HepG2 (cell line): ENCODE measurements around the gene SCAI. TPM values are rescaled to one million over a fixed set of nuclear protein-coding genes. Genes with fewer than 3 reads are reported as not detected.

Source experiments
- ARHGAP35 ChIP-seq: sonication (generic); formaldehyde crosslinking; IDR thresholded peaks from 2 replicates; pipeline ENCODE4 v1.9.0; 2022; ENCODE audit warnings: mild to moderate bottlenecking, inconsistent platforms, moderate library complexity, missing genetic modification reagents, borderline replicate concordance
- ELF4 ChIP-seq: sonication (generic); formaldehyde crosslinking; IDR thresholded peaks from 2 replicates; pipeline ENCODE4 v1.5.0; 2020; ENCODE audit warnings: missing genetic modification reagents, mild to moderate bottlenecking, moderate library complexity, borderline replicate concordance
- FOXC1 ChIP-seq: sonication (generic); formaldehyde crosslinking; IDR thresholded peaks from 2 replicates; pipeline ENCODE4 v1.8.0; 2022; ENCODE audit warnings: mild to moderate bottlenecking, missing genetic modification reagents, borderline replicate concordance
- HBP1 ChIP-seq: IDR thresholded peaks from 2 replicates; pipeline ENCODE4 v1.6.1; 2016; ENCODE audit warnings: low read depth, control low read depth
- HES4 ChIP-seq: sonication (generic); formaldehyde crosslinking; IDR thresholded peaks from 2 replicates; pipeline ENCODE4 v1.9.0; 2021; ENCODE audit warnings: mild to moderate bottlenecking, missing genetic modification reagents, borderline replicate concordance
- NRL ChIP-seq: sonication (generic); formaldehyde crosslinking; IDR thresholded peaks from 2 replicates; pipeline ENCODE4 v1.5.0; 2020; ENCODE audit warnings: missing genetic modification reagents, mild to moderate bottlenecking, moderate library complexity, borderline replicate concordance
- PTBP1 ChIP-seq: fragments of 200-400 bp; formaldehyde crosslinking; IDR thresholded peaks from 2 replicates; pipeline ENCODE4 v1.6.1; 2018; ENCODE audit warnings: low read length, low read depth; ENCODE audit not compliant: poor library complexity, severe bottlenecking
- REXO4 ChIP-seq: sonication (generic); formaldehyde crosslinking; IDR thresholded peaks from 2 replicates; pipeline ENCODE4 v1.8.0; 2022; ENCODE audit warnings: missing genetic modification reagents, mild to moderate bottlenecking, borderline replicate concordance
- SNAPC2 ChIP-seq: sonication (generic); formaldehyde crosslinking; IDR thresholded peaks from 2 replicates; pipeline ENCODE4 v1.8.1; 2022; ENCODE audit warnings: mild to moderate bottlenecking, missing genetic modification reagents
- SOX13 ChIP-seq, 3 experiments: fragments of 450-650 bp in 1 of 3; sonication (generic) in 1 of 3; formaldehyde crosslinking in 1 of 3; IDR thresholded peaks in 2 of 3; conservative IDR thresholded peaks in 1 of 3; 2 replicates each; pipeline versions ENCODE4 v1.5.0 to v1.6.1; 2016 to 2020; ENCODE audit warnings: antibody characterized with exemption in 1 of 3, mild to moderate bottlenecking in 1 of 3, missing compliant biosample characterization in 1 of 3, missing genetic modification reagents in 1 of 3, moderate library complexity in 1 of 3
- THAP11 ChIP-seq: IDR thresholded peaks from 2 replicates; pipeline ENCODE4 v1.6.1; 2016; ENCODE audit warnings: missing biosample characterization, missing genetic modification reagents
- ZFP90 ChIP-seq: sonication (generic); formaldehyde crosslinking; IDR thresholded peaks from 2 replicates; pipeline ENCODE4 v1.8.0; 2022; ENCODE audit warnings: missing genetic modification reagents, mild to moderate bottlenecking, inconsistent platforms, borderline replicate concordance
- ZNF143 ChIP-seq: sonication (generic); formaldehyde crosslinking; IDR thresholded peaks from 2 replicates; pipeline ENCODE4 v1.4.0; 2020; ENCODE audit warnings: missing genetic modification reagents
- ZNF333 ChIP-seq: sonication (generic); formaldehyde crosslinking; IDR thresholded peaks from 2 replicates; pipeline ENCODE4 v1.4.0; 2020; ENCODE audit warnings: mild to moderate bottlenecking, missing genetic modification reagents, borderline replicate concordance
- ZNF460 ChIP-seq: sonication (generic); formaldehyde crosslinking; IDR thresholded peaks from 2 replicates; pipeline ENCODE4 v1.5.1; 2020; ENCODE audit warnings: missing genetic modification reagents, mild to moderate bottlenecking, borderline replicate concordance
- ZNF558 ChIP-seq: sonication (generic); formaldehyde crosslinking; IDR thresholded peaks from 2 replicates; pipeline ENCODE4 v1.9.0; 2022; ENCODE audit warnings: mild to moderate bottlenecking, missing genetic modification reagents, borderline replicate concordance
- ZNF577 ChIP-seq: sonication (generic); formaldehyde crosslinking; IDR thresholded peaks from 2 replicates; pipeline ENCODE4 v1.4.0; 2020; ENCODE audit warnings: mild to moderate bottlenecking, low read depth, missing genetic modification reagents, borderline replicate concordance
- ZNF782 ChIP-seq: sonication (generic); formaldehyde crosslinking; IDR thresholded peaks from 2 replicates; pipeline ENCODE4 v1.4.0; 2020; ENCODE audit warnings: missing genetic modification reagents, mild to moderate bottlenecking, borderline replicate concordance
- ZSCAN31 ChIP-seq: sonication (generic); formaldehyde crosslinking; IDR thresholded peaks from 2 replicates; pipeline ENCODE4 v1.5.0; 2020; ENCODE audit warnings: low read depth, mild to moderate bottlenecking, missing genetic modification reagents
- polyA plus RNA-seq, 8 experiments: library from polyadenylated mRNA; depleted of rRNA in 3 of 8; stranded (reverse) in 7 of 8; unstranded in 1 of 8; fragments of >200 nt; fragmentation: Illumina TruSeq in 4 of 8; extraction: Trizol in 4 of 8; gene quantifications; 2 replicates each; pipeline versions ENCODE4 v1.2.1 to v1.2.3, GENCODE V29; 2011 to 2016; ENCODE audit warnings: low read depth in 4 of 8, missing spikeins in 1 of 8, mixed read lengths in 1 of 8; ENCODE audit not compliant: insufficient read depth in 1 of 8
- total RNA-seq, 5 experiments: library from RNA; depleted of rRNA; stranded (reverse); fragments of >200 nt; fragmentation: Illumina TruSeq; extraction: Trizol; gene quantifications; 2 replicates each; pipeline ENCODE4 v1.2.3, GENCODE V29; 2016; ENCODE audit warnings: low read depth in 1 of 5
- TF ChIP-seq, protein P1 (sequence below): sonication (generic); formaldehyde crosslinking; IDR thresholded peaks from 2 replicates; pipeline ENCODE4 v1.4.0; 2020; ENCODE audit warnings: missing genetic modification reagents
- TF ChIP-seq, protein P2 (sequence below): sonication (generic); formaldehyde crosslinking; IDR thresholded peaks from 2 replicates; pipeline ENCODE4 v1.4.0; 2020; ENCODE audit warnings: missing genetic modification reagents

SCAI gene
- total and polyA plus RNA-seq, 2 of the 13 experiments (the other 11 are each of a cell fraction or from before 2014, with no cell fraction given), result 4.4 to 8.4 TPM

- TF ChIP-seq, protein P1, sequence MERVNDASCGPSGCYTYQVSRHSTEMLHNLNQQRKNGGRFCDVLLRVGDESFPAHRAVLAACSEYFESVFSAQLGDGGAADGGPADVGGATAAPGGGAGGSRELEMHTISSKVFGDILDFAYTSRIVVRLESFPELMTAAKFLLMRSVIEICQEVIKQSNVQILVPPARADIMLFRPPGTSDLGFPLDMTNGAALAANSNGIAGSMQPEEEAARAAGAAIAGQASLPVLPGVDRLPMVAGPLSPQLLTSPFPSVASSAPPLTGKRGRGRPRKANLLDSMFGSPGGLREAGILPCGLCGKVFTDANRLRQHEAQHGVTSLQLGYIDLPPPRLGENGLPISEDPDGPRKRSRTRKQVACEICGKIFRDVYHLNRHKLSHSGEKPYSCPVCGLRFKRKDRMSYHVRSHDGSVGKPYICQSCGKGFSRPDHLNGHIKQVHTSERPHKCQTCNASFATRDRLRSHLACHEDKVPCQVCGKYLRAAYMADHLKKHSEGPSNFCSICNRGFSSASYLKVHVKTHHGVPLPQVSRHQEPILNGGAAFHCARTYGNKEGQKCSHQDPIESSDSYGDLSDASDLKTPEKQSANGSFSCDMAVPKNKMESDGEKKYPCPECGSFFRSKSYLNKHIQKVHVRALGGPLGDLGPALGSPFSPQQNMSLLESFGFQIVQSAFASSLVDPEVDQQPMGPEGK (CRISPR knock-in tag), result no peak; the same call in 1 of the 2 replicates
- TF ChIP-seq HBP1 (CRISPR knock-in tag), result no peak
- no peak for TF ChIP-seq ZNF558 (CRISPR knock-in tag)
- TF ChIP-seq ZSCAN31 (CRISPR knock-in tag), result no peak; the same call in 1 of the 2 replicates
- TF ChIP-seq NRL (CRISPR knock-in tag), result peak; percentile 78; the same call in 1 of the 2 replicates
- TF ChIP-seq ZFP90 (CRISPR knock-in tag), result no peak
- TF ChIP-seq SNAPC2 (CRISPR knock-in tag), result no peak
- TF ChIP-seq, protein P2, sequence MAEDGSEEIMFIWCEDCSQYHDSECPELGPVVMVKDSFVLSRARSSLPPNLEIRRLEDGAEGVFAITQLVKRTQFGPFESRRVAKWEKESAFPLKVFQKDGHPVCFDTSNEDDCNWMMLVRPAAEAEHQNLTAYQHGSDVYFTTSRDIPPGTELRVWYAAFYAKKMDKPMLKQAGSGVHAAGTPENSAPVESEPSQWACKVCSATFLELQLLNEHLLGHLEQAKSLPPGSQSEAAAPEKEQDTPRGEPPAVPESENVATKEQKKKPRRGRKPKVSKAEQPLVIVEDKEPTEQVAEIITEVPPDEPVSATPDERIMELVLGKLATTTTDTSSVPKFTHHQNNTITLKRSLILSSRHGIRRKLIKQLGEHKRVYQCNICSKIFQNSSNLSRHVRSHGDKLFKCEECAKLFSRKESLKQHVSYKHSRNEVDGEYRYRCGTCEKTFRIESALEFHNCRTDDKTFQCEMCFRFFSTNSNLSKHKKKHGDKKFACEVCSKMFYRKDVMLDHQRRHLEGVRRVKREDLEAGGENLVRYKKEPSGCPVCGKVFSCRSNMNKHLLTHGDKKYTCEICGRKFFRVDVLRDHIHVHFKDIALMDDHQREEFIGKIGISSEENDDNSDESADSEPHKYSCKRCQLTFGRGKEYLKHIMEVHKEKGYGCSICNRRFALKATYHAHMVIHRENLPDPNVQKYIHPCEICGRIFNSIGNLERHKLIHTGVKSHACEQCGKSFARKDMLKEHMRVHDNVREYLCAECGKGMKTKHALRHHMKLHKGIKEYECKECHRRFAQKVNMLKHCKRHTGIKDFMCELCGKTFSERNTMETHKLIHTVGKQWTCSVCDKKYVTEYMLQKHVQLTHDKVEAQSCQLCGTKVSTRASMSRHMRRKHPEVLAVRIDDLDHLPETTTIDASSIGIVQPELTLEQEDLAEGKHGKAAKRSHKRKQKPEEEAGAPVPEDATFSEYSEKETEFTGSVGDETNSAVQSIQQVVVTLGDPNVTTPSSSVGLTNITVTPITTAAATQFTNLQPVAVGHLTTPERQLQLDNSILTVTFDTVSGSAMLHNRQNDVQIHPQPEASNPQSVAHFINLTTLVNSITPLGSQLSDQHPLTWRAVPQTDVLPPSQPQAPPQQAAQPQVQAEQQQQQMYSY, result no peak
- no peak for TF ChIP-seq PTBP1
- TF ChIP-seq ZNF577 (CRISPR knock-in tag), result no peak
- no peak; the same call in none of the 2 replicates for TF ChIP-seq THAP11 (CRISPR knock-in tag)
- no peak for TF ChIP-seq REXO4
- no peak for TF ChIP-seq ELF4
- 0 out of 2 replicates have a peak, but pooled peaks have one; percentile 57 for TF ChIP-seq FOXC1
- TF ChIP-seq ZNF333 (CRISPR knock-in tag), result no peak
- no peak for TF ChIP-seq ZNF143 (CRISPR knock-in tag)
- TF ChIP-seq SOX13 (IDR thresholded peaks at IDR 0.05), result peak; percentile 92; the same call in 1 of the 2 replicates
- TF ChIP-seq SOX13 (CRISPR knock-in tag; conservative IDR thresholded peaks at IDR 0.05 in 1 of 2, IDR thresholded peaks at IDR 0.05 in 1 of 2), result no peak; a peak in 1 of 4 replicates
- no peak for TF ChIP-seq ZNF460
- TF ChIP-seq ARHGAP35 (CRISPR knock-in tag), result no peak
- no peak for TF ChIP-seq ZNF782
- no peak; the same call in 1 of the 2 replicates for TF ChIP-seq HES4 (CRISPR knock-in tag)
Observed at GRCh38 chr9:125143377-125144090, at the start of gene SCAI (continued).
